Stomach (tissue), 4 donors: Measurements from ENCODE around the gene S100A9.

Experiments used
- EP300 ChIP-seq: sonication (generic); formaldehyde crosslinking; IDR thresholded peaks from one replicate; pipeline ENCODE4 v1.6.1; 2017; ENCODE audit warnings: antibody characterized with exemption
- POLR2A ChIP-seq, 4 donors: fragments of 450-650 bp; IDR thresholded peaks; one replicate each; pipeline ENCODE4 v1.6.1; 2016; ENCODE audit warnings: antibody characterized with exemption in 4 of 4, control low read depth in 2 of 4, mild to moderate bottlenecking in 1 of 4, moderate library complexity in 1 of 4
- POLR2AphosphoS5 ChIP-seq, 3 donors: sonication (generic); formaldehyde crosslinking; IDR thresholded peaks; one replicate each; pipeline ENCODE4 v1.6.1; 2016; ENCODE audit warnings: antibody characterized with exemption in 3 of 3
- TF ChIP-seq, protein P1 (sequence below), 7 experiments: fragments of 450-650 bp in 4 of 7; fragments of 200-600 bp in 3 of 7; sonication (generic) in 3 of 7; IDR thresholded peaks; one replicate each; pipeline ENCODE4 v1.5.1; 2016 to 2019; ENCODE audit warnings: antibody characterized with exemption in 7 of 7, control low read depth in 2 of 7, mild to moderate bottlenecking in 1 of 7

GRCh38 chr1:153387785-153388184, 30.1 kb downstream of the S100A9 start:
- TF ChIP-seq, protein P1, sequence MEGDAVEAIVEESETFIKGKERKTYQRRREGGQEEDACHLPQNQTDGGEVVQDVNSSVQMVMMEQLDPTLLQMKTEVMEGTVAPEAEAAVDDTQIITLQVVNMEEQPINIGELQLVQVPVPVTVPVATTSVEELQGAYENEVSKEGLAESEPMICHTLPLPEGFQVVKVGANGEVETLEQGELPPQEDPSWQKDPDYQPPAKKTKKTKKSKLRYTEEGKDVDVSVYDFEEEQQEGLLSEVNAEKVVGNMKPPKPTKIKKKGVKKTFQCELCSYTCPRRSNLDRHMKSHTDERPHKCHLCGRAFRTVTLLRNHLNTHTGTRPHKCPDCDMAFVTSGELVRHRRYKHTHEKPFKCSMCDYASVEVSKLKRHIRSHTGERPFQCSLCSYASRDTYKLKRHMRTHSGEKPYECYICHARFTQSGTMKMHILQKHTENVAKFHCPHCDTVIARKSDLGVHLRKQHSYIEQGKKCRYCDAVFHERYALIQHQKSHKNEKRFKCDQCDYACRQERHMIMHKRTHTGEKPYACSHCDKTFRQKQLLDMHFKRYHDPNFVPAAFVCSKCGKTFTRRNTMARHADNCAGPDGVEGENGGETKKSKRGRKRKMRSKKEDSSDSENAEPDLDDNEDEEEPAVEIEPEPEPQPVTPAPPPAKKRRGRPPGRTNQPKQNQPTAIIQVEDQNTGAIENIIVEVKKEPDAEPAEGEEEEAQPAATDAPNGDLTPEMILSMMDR (IDR thresholded peaks at IDR 0.05), result no peak
- TF ChIP-seq POLR2AphosphoS5 (IDR thresholded peaks at IDR 0.05) (no peak), POLR2A (IDR thresholded peaks at IDR 0.05) (no peak), EP300 (no peak)
